Measurements from ENCODE around the gene FANCE.

The FANCE gene

DNA sequence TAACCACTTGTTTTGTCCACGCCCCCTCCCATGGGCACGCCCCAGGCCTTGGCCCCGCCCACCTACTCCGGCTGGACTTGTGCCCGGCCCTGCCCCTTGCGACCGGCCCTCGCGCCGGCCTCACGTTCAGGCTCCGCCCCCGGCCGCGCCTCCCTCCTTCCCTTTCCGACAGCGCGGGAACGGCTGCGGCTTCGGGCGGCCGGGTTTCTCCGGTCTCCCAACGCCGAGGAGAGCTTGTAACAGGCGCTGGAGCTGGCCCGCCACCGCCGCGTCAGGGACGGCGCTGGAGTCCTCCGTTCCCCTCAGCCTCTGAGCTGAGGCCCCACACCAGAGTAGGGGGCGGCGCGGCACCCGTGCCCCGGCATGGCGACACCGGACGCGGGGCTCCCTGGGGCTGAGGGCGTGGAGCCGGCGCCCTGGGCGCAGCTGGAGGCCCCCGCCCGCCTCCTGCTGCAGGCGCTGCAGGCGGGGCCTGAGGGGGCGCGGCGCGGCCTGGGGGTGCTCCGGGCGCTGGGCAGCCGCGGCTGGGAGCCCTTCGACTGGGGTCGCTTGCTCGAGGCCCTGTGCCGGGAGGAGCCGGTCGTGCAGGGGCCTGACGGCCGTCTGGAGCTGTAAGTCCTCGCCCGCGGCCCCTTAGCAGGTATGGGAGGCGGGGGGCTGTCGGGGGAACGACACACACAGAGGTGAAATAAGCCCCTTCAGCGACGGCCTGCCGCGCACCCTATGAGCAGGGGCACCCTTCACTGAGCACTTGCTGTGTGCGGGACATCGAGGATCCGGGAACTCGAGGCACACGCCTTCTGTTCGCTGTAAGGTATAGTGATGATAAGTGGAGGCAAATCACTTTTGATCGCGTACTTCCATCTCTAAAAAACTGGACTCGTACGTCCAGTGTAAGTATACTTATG is at the start of gene FANCE:
Gene FANCE, plus strand, starts transcription at position 156 of the 908 bp plus-strand sequence. Its CDS starts 208 bp downstream, at position 364.
- Mint-ChIP-seq H3K27me3 (no peaks in the 10 kb centered on the region), H3K27ac (no peak within 1 kb of the TSS), H3K9me3 (no peaks in the 10 kb centered on the region), H3K36me3 (ENCODE audit: low read depth) (peaks cover 24% of the 10 kb centered on the region), H3K4me3 (peak within 1 kb of the TSS; percentile 80), H3K4me1 (ENCODE audit: low read depth) (peaks cover 30% of the 10 kb centered on the region)

- H3K27me3 Mint-ChIP-seq, result no peaks in the 10 kb centered on the region
- peaks cover 16% of the 10 kb centered on the region for H3K4me1 Mint-ChIP-seq (ENCODE audit: low read depth)
- H3K4me3 Mint-ChIP-seq, result no peak overlapping the region
- H3K9me3 Mint-ChIP-seq, result no peaks in the 10 kb centered on the region
- H3K36me3 Mint-ChIP-seq (ENCODE audit: low read depth), result no peaks in the 10 kb centered on the region
- H3K27ac Mint-ChIP-seq, result no peak overlapping the region
Measured at GRCh38 chr6:35402856-35403191, 49.3 kb upstream of the FANCE start.

GRCh38 chr6:35403544-35404442 is 48.3 kb upstream of the FANCE start:
- H3K9me3 Mint-ChIP-seq, result no peaks in the 10 kb centered on the region
- H3K4me1 Mint-ChIP-seq (ENCODE audit: low read depth), result peaks cover 16% of the 10 kb centered on the region
- H3K27me3 Mint-ChIP-seq, result no peaks in the 10 kb centered on the region
- H3K36me3 Mint-ChIP-seq (ENCODE audit: low read depth), result no peaks in the 10 kb centered on the region
- no peak overlapping the region for H3K4me3 Mint-ChIP-seq
- H3K27ac Mint-ChIP-seq, result no peak overlapping the region

- Mint-ChIP-seq H3K4me1 (ENCODE audit: low read depth) (peaks cover 27% of the 10 kb centered on the region), H3K4me3 (no peak overlapping the region), H3K27ac (no peak overlapping the region), H3K9me3 (no peaks in the 10 kb centered on the region), H3K36me3 (ENCODE audit: low read depth) (no peaks in the 10 kb centered on the region), H3K27me3 (no peaks in the 10 kb centered on the region)
Measured at GRCh38 chr6:35406711-35407485, 45.2 kb upstream of the FANCE start.

DNA sequence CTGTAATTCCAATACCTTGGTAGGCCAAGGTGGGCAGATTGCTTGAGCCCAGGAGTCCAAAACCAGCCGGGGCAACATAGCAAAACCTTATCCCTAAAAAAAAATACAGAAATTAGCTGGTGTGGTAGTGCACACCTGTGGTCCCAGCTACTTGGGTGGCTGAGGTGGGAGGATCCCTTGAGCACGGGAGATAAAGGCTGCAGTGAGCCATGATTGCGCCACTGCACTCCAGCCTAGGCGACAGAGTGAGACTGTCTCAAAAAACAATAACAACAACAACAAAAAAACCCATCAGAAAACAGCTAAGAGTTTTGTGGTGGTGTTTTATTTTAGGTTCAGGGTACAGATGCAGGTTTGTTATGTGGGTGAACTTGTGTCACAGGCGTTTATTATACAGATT is 42.9 kb upstream of the FANCE start:
- H3K4me3 Mint-ChIP-seq, result no peak overlapping the region
- no peak overlapping the region for H3K27ac Mint-ChIP-seq
- H3K4me1 Mint-ChIP-seq (ENCODE audit: low read depth), result peaks cover 20% of the 10 kb centered on the region
- no peaks in the 10 kb centered on the region for H3K9me3 Mint-ChIP-seq
- H3K36me3 Mint-ChIP-seq (ENCODE audit: low read depth), result peaks cover 13% of the 10 kb centered on the region
- no peaks in the 10 kb centered on the region for H3K27me3 Mint-ChIP-seq

GRCh38 chr6:35410131-35410530 is 42.0 kb upstream of the FANCE start:
- Mint-ChIP-seq H3K27me3 (no peaks in the 10 kb centered on the region), H3K36me3 (ENCODE audit: low read depth) (peaks cover 13% of the 10 kb centered on the region), H3K27ac (peak overlapping the region; percentile 21), H3K9me3 (no peaks in the 10 kb centered on the region), H3K4me1 (ENCODE audit: low read depth) (peaks cover 20% of the 10 kb centered on the region), H3K4me3 (peak overlapping the region; percentile 9)

- Mint-ChIP-seq H3K9me3 (no peaks in the 10 kb centered on the region), H3K36me3 (ENCODE audit: low read depth) (peaks cover 18% of the 10 kb centered on the region), H3K27ac (peak overlapping the region; percentile 80), H3K4me3 (peak overlapping the region; percentile 21), H3K4me1 (ENCODE audit: low read depth) (peaks cover 20% of the 10 kb centered on the region), H3K27me3 (no peaks in the 10 kb centered on the region)
Measured at GRCh38 chr6:35411066-35411465, 41.1 kb upstream of the FANCE start.

- Mint-ChIP-seq H3K27ac (no peak overlapping the region), H3K36me3 (ENCODE audit: low read depth) (peaks cover 24% of the 10 kb centered on the region), H3K4me1 (ENCODE audit: low read depth) (peaks cover 20% of the 10 kb centered on the region)
Measured at GRCh38 chr6:35412102-35412501, 40.0 kb upstream of the FANCE start.

DNA sequence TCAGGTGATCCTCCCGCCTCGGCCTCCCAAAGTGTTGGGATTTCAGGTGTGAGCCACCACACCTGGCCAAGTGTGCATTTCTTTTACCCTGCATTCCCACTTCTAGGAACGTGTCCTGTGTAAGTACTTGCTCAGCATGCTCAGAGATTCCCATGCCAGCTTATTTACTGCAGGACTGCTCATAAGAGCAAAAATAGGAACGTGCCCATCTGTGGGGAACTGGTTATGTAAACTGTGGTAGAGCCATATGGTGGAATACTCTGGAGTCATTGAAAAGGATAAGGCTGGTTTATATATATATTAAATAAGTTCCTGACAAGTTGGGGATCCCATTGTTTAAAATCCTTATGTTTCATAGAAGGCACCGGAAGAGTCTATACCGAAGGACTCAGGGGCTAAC is 38.2 kb upstream of the FANCE start:
- H3K27ac Mint-ChIP-seq, result no peak overlapping the region
- no peaks in the 10 kb centered on the region for H3K27me3 Mint-ChIP-seq
- peaks cover 33% of the 10 kb centered on the region for H3K36me3 Mint-ChIP-seq (ENCODE audit: low read depth)
- H3K9me3 Mint-ChIP-seq, result no peaks in the 10 kb centered on the region
- no peak overlapping the region for H3K4me3 Mint-ChIP-seq
- peaks cover 34% of the 10 kb centered on the region for H3K4me1 Mint-ChIP-seq (ENCODE audit: low read depth)

More at GRCh38 chr6:35412102-35412501, 40.0 kb upstream of the FANCE start:
- Mint-ChIP-seq H3K27me3 (no peaks in the 10 kb centered on the region), H3K9me3 (no peaks in the 10 kb centered on the region), H3K4me3 (no peak overlapping the region)

DNA sequence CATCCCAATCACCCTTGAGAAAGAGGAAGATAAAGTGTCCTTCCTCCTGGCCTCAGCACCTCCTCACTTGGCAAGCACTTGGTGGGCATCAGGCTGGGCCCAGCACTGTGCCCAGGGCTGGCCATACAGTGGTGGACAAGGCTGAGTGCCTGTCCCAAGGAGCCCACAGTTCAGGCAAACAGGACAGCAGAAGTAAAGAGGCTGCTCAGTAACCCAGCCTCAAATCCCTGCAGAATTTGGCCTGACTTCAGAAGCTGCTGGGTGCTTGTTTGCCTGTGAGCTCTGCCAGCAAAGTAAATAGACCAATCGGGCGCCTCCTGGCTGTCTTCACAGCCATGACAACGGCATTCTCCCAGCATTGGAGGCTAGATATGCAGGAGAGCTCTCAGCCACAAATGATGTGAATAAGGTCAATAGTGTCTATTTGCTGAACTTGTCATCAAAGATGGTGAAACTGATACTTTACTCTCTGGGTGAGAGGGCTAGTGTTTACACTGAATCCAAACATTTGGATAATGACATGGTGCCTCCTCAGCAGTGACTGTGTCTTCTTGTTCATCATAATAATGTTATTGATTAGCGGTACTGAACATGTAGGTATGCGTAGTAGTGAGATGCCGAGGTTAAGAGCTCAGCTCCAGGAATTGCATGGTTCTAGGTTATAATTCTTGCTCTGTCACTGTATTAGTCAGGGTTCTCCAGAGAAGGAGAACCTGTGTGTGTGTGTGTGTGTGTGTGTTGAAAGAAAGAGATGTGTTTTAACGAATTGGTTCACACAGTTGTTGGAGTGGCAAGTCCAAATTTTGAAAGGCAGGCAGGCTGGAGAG is 36.9 kb upstream of the FANCE start:
- no peaks in the 10 kb centered on the region for H3K27me3 Mint-ChIP-seq
- H3K27ac Mint-ChIP-seq, result no peak overlapping the region
- H3K9me3 Mint-ChIP-seq, result no peaks in the 10 kb centered on the region
- H3K36me3 Mint-ChIP-seq (ENCODE audit: low read depth), result peaks cover 33% of the 10 kb centered on the region
- no peak overlapping the region for H3K4me3 Mint-ChIP-seq
- H3K4me1 Mint-ChIP-seq (ENCODE audit: low read depth), result peaks cover 38% of the 10 kb centered on the region

GRCh38 chr6:35417979-35418661 is 34.0 kb upstream of the FANCE start:
- H3K4me3 Mint-ChIP-seq, result no peak overlapping the region
- H3K4me1 Mint-ChIP-seq (ENCODE audit: low read depth), result peaks cover 23% of the 10 kb centered on the region
- H3K27ac Mint-ChIP-seq, result peak overlapping the region; percentile 76
- H3K27me3 Mint-ChIP-seq, result no peaks in the 10 kb centered on the region
- H3K36me3 Mint-ChIP-seq (ENCODE audit: low read depth), result peaks cover 31% of the 10 kb centered on the region
- no peaks in the 10 kb centered on the region for H3K9me3 Mint-ChIP-seq

DNA sequence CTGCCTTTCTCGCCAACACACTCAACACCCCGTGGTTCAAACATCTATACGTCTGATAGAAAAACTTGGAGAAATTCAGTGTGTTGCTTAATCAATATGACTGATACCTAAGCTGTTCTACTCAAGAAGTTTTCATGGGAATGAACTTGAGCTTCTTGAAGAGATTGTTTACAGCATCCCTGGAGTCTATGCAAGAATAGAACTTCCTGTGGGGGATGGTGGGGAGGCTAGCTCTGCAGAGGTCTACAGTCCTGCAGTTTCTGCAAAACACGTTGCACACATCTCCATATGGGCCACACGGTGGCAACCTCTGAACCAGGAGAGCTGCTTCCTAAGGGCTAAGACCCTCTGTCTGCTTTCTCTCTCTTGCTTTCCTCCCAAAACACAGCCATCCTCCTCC is 32.7 kb upstream of the FANCE start:
- peaks cover 28% of the 10 kb centered on the region for H3K36me3 Mint-ChIP-seq (ENCODE audit: low read depth)
- no peak overlapping the region for H3K27ac Mint-ChIP-seq
- H3K4me1 Mint-ChIP-seq (ENCODE audit: low read depth), result peaks cover 23% of the 10 kb centered on the region
- no peaks in the 10 kb centered on the region for H3K9me3 Mint-ChIP-seq
- no peak overlapping the region for H3K4me3 Mint-ChIP-seq
- no peaks in the 10 kb centered on the region for H3K27me3 Mint-ChIP-seq

GRCh38 chr6:35419961-35420360 is 32.2 kb upstream of the FANCE start:
- H3K27ac Mint-ChIP-seq, result no peak overlapping the region

More at GRCh38 chr6:35419961-35420360, 32.2 kb upstream of the FANCE start:
- Mint-ChIP-seq H3K36me3 (ENCODE audit: low read depth) (peaks cover 32% of the 10 kb centered on the region), H3K27me3 (no peaks in the 10 kb centered on the region), H3K4me3 (no peak overlapping the region), H3K4me1 (ENCODE audit: low read depth) (peaks cover 23% of the 10 kb centered on the region), H3K9me3 (no peaks in the 10 kb centered on the region)
